CD4-positive, CD25-positive, alpha-beta regulatory T cell (primary cell): ENCODE measurements around the gene NEK5. TPM values are rescaled to one million over a fixed set of nuclear protein-coding genes. Genes with fewer than 3 reads are reported as not detected.

Source experiments
- ATAC-seq, 2 donors: fragments of 150-1000 bp; cut with Tn5 transposase; one replicate each; pipeline ENCODE4 v1.10.0; 2021; ENCODE audit warnings: low read depth in 2 of 2, moderate number of reproducible peaks in 2 of 2, moderate library complexity in 1 of 2
- DNase-seq, 3 donors: peaks; one replicate each; pipeline versions ENCODE4 v3.0.0 to v3.0.0-alpha.2; 2012 to 2022; ENCODE audit warnings: mixed read lengths in 1 of 3
- H3K27ac ChIP-seq: one replicate; pipeline ENCODE4 v1.7.0; 2013; ENCODE audit warnings: mild to moderate bottlenecking, low read length; ENCODE audit not compliant: insufficient read depth, poor library complexity, severe bottlenecking
- H3K27me3 ChIP-seq: one replicate; pipeline ENCODE4 v1.7.0; 2013; ENCODE audit warnings: low read length; ENCODE audit not compliant: control insufficient read depth, insufficient read depth
- H3K36me3 ChIP-seq: one replicate; pipeline ENCODE4 v1.7.0; 2013; ENCODE audit warnings: mild to moderate bottlenecking, low read length, moderate library complexity; ENCODE audit not compliant: control insufficient read depth, insufficient read depth
- H3K4me1 ChIP-seq: 2 replicates; pipeline ENCODE4 v1.7.0; 2013; ENCODE audit warnings: mild to moderate bottlenecking, low read length; ENCODE audit not compliant: insufficient read depth, control insufficient read depth, poor library complexity, severe bottlenecking
- H3K4me3 ChIP-seq: one replicate; pipeline ENCODE4 v1.7.0; 2013; ENCODE audit warnings: low read depth, mild to moderate bottlenecking, low read length, moderate library complexity
- H3K9me3 ChIP-seq, 2 experiments: 1 replicate in 1 of 2; 2 replicates in 1 of 2; pipeline ENCODE4 v1.7.0; 2013; ENCODE audit warnings: low read length in 2 of 2, mild to moderate bottlenecking in 1 of 2, moderate library complexity in 1 of 2; ENCODE audit not compliant: control insufficient read depth in 2 of 2
- H3K27ac Mint-ChIP-seq, 3 donors: one replicate each; pipeline ENCODE4 v1.8.0; 2020 to 2022; ENCODE audit warnings: mild to moderate bottlenecking in 3 of 3, mixed read lengths in 3 of 3, moderate library complexity in 2 of 3
- H3K27me3 Mint-ChIP-seq: one replicate; pipeline ENCODE4 v1.8.0; 2022; ENCODE audit warnings: mild to moderate bottlenecking, mixed read lengths
- H3K36me3 Mint-ChIP-seq: one replicate; pipeline ENCODE4 v1.8.0; 2020; ENCODE audit warnings: mixed read lengths
- H3K4me1 Mint-ChIP-seq, 4 donors: one replicate each; pipeline ENCODE4 v1.8.0; 2020 to 2022; ENCODE audit warnings: mixed read lengths in 4 of 4, mild to moderate bottlenecking in 1 of 4
- H3K4me3 Mint-ChIP-seq, 4 donors: one replicate each; pipeline ENCODE4 v1.8.0; 2020 to 2022; ENCODE audit warnings: mild to moderate bottlenecking in 4 of 4, mixed read lengths in 4 of 4, moderate library complexity in 3 of 4
- H3K9me3 Mint-ChIP-seq, 7 donors: one replicate each; pipeline ENCODE4 v1.8.0; 2020 to 2022; ENCODE audit warnings: mixed read lengths in 7 of 7, mild to moderate bottlenecking in 3 of 7, moderate library complexity in 2 of 7
- polyA plus RNA-seq, 4 donors: library from polyadenylated mRNA; unstranded; fragments of 300-500 nt; fragmentation: Illumina TruSeq; gene quantifications; one replicate each; pipeline ENCODE4 v1.2.3, GENCODE V29; 2021
- total RNA-seq: library from RNA; stranded (reverse); gene quantifications from one replicate; pipeline ENCODE4 v1.2.3, GENCODE V29; 2022

NEK5 gene
- total and polyA plus RNA-seq, 5 donors from 2014 or later: 0.06 to 0.07 TPM; not detected in 3

GRCh38 chr13:51995677-51996551 lies 133.0 kb downstream of the NEK5 start:
- no peaks in the 10 kb centered on the region for H3K9me3 ChIP-seq
- peaks cover 48% of the 10 kb centered on the region for H3K27me3 Mint-ChIP-seq
- H3K4me1 ChIP-seq: no peaks in the 10 kb centered on the region
- no peaks in the 10 kb centered on the region for H3K9me3 Mint-ChIP-seq
- H3K36me3 ChIP-seq: no peaks in the 10 kb centered on the region
- DNase-seq: no peak
- H3K27ac ChIP-seq: no peak overlapping the region
- ATAC-seq: no peak
- no peak overlapping the region for H3K4me3 ChIP-seq
- peaks cover 0 to 3% (median 0%) of the 10 kb centered on the region in 4 donors for H3K4me1 Mint-ChIP-seq
- H3K27me3 ChIP-seq: peaks cover 19% of the 10 kb centered on the region
- no peak overlapping the region for H3K27ac Mint-ChIP-seq
- H3K36me3 Mint-ChIP-seq: no peaks in the 10 kb centered on the region
- no peak overlapping the region for H3K4me3 Mint-ChIP-seq

- no peaks in the 10 kb centered on the region for H3K36me3 ChIP-seq
- H3K27me3 Mint-ChIP-seq: peaks cover 44% of the 10 kb centered on the region
- no peaks in the 10 kb centered on the region for H3K36me3 Mint-ChIP-seq
- no peaks in the 10 kb centered on the region for H3K9me3 Mint-ChIP-seq
- H3K4me1 ChIP-seq: no peaks in the 10 kb centered on the region
- no peaks in the 10 kb centered on the region for H3K9me3 ChIP-seq
- ATAC-seq: no peak
- H3K27ac ChIP-seq: no peak overlapping the region
- no peak overlapping the region for H3K4me3 ChIP-seq
- no peak overlapping the region for H3K4me3 Mint-ChIP-seq
- peaks cover 0 to 3% (median 0%) of the 10 kb centered on the region in 4 donors for H3K4me1 Mint-ChIP-seq
- H3K27ac Mint-ChIP-seq: no peak overlapping the region
- peaks cover 12% of the 10 kb centered on the region for H3K27me3 ChIP-seq
- DNase-seq: no peak
Observed at GRCh38 chr13:51993713-51994112, 135.2 kb downstream of the NEK5 start.

- no peak overlapping the region for H3K4me3 ChIP-seq
- Mint-ChIP-seq H3K27me3 (peaks cover 56% of the 10 kb centered on the region), H3K27ac (no peak overlapping the region), H3K4me3 (no peak overlapping the region), H3K36me3 (no peaks in the 10 kb centered on the region), H3K9me3 (peaks cover 0 to 7% (median 3%) of the 10 kb centered on the region in 7 donors), H3K4me1 (no peaks in the 10 kb centered on the region)
- H3K27me3 ChIP-seq: peaks cover 6% of the 10 kb centered on the region
- H3K4me1 ChIP-seq: no peaks in the 10 kb centered on the region
- H3K9me3 ChIP-seq: no peaks in the 10 kb centered on the region
- DNase-seq (no peak), ATAC-seq (no peak)
- no peak overlapping the region for H3K27ac ChIP-seq
- H3K36me3 ChIP-seq: no peaks in the 10 kb centered on the region
Observed at GRCh38 chr13:51988988-51989618, 139.8 kb downstream of the NEK5 start.

Other genes starting within 250 kb of the NEK5 start
- gene ATP7B, start 117.6 kb downstream of the NEK5 start, total RNA-seq: 1.4 TPM
- gene ATP7B, start 117.6 kb downstream of the NEK5 start, polyA plus RNA-seq: under 1 TPM; 0.18 to 0.59 (median 0.28) TPM
- 24.6 TPM for gene ALG11, start 116.7 kb downstream of the NEK5 start, total RNA-seq
- gene ALG11, start 116.7 kb downstream of the NEK5 start, polyA plus RNA-seq: 10 to 100 TPM; 19.2 to 27.6 (median 23.4) TPM
- gene UTP14C, start 104.4 kb downstream of the NEK5 start, total RNA-seq: 4.0 TPM
- 1 to 10 TPM in 3 of 4 donors, under 1 TPM in 1; 0.97 to 2.9 (median 1.5) TPM for gene UTP14C, start 104.4 kb downstream of the NEK5 start, polyA plus RNA-seq
- 7.1 TPM for gene NEK3, start 30.5 kb upstream of the NEK5 start, total RNA-seq
- gene NEK3, start 30.5 kb upstream of the NEK5 start, polyA plus RNA-seq: 10 to 100 TPM in 1 of 4 donors, 1 to 10 TPM in 3; 4.2 to 17.2 (median 5.6) TPM